ENCODE measurements around the gene ZBTB33. TPM values are rescaled to one million over a fixed set of nuclear protein-coding genes. Genes with fewer than 3 reads are reported as not detected.

ZBTB33 gene
- total RNA-seq, 2 donors from 2014 or later = 6.0 to 6.3 TPM

- no peak overlapping the region for H3K27ac ChIP-seq
- H3K4me3 ChIP-seq = no peak overlapping the region
- no peak for TF ChIP-seq CTCF (IDR thresholded peaks at IDR 0.05)
These were observed 30.5 kb downstream of the ZBTB33 start for GRCh38 chrX:120281021-120281624.

GRCh38 chrX:120281761-120282160 lies 31.1 kb downstream of the ZBTB33 start:
- H3K9me3 ChIP-seq = no peaks in the 10 kb centered on the region
- no peak overlapping the region for H3K4me3 ChIP-seq
- no peak for TF ChIP-seq CTCF (IDR thresholded peaks at IDR 0.05)
- H3K4me1 ChIP-seq = no peaks in the 10 kb centered on the region
- no peaks in the 10 kb centered on the region for H3K36me3 ChIP-seq
- no peaks in the 10 kb centered on the region for H3K27me3 ChIP-seq
- H3K27ac ChIP-seq = no peak overlapping the region
- no peak for DNase-seq (ENCODE audit: low spot score)

More at GRCh38 chrX:120281021-120281624, 30.5 kb downstream of the ZBTB33 start:
- no peak for DNase-seq (ENCODE audit: low spot score)
- Histone ChIP-seq H3K36me3 (no peaks in the 10 kb centered on the region), H3K27me3 (no peaks in the 10 kb centered on the region), H3K4me1 (no peaks in the 10 kb centered on the region), H3K9me3 (no peaks in the 10 kb centered on the region)

- no peaks in the 10 kb centered on the region for H3K9me3 ChIP-seq
- TF ChIP-seq CTCF (IDR thresholded peaks at IDR 0.05) = no peak
- H3K4me1 ChIP-seq = no peaks in the 10 kb centered on the region
- no peak for DNase-seq (ENCODE audit: low spot score)
- no peaks in the 10 kb centered on the region for H3K36me3 ChIP-seq
- no peak overlapping the region for H3K27ac ChIP-seq
- no peaks in the 10 kb centered on the region for H3K27me3 ChIP-seq
- no peak overlapping the region for H3K4me3 ChIP-seq
These were observed 32.1 kb downstream of the ZBTB33 start for GRCh38 chrX:120282697-120283096.

- Histone ChIP-seq H3K27me3 (no peaks in the 10 kb centered on the region), H3K36me3 (no peaks in the 10 kb centered on the region), H3K4me3 (no peak overlapping the region), H3K27ac (no peak overlapping the region), H3K9me3 (no peaks in the 10 kb centered on the region), H3K4me1 (no peaks in the 10 kb centered on the region)
- no peak for TF ChIP-seq CTCF (IDR thresholded peaks at IDR 0.05)
- no peak for DNase-seq (ENCODE audit: low spot score)
These were observed 36.3 kb downstream of the ZBTB33 start for GRCh38 chrX:120286733-120287512.

GRCh38 chrX:120287513-120288112 lies 37.0 kb downstream of the ZBTB33 start:
- no peaks in the 10 kb centered on the region for H3K4me1 ChIP-seq
- no peak overlapping the region for H3K27ac ChIP-seq

More at GRCh38 chrX:120287513-120288112, 37.0 kb downstream of the ZBTB33 start:
- Histone ChIP-seq H3K4me3 (no peak overlapping the region), H3K9me3 (no peaks in the 10 kb centered on the region), H3K27me3 (no peaks in the 10 kb centered on the region), H3K36me3 (no peaks in the 10 kb centered on the region)
- no peak for TF ChIP-seq CTCF (IDR thresholded peaks at IDR 0.05)
- DNase-seq (ENCODE audit: low spot score) = no peak
